IPS DF 4.7 (cell line): ENCODE results near the gene PRSS23.
"Not testable (repeated sequence)": the region's sequence is repeated elsewhere in the genome, so short reads cannot be mapped to it uniquely, and the experiment has no call there.

ENCODE experiments used
- DNase-seq: peaks from one replicate; pipeline ENCODE4 v3.0.0-alpha.2; 2013; ENCODE audit warnings: low spot score; ENCODE audit errors: extremely low read depth

Gene PRSS23, protein sequence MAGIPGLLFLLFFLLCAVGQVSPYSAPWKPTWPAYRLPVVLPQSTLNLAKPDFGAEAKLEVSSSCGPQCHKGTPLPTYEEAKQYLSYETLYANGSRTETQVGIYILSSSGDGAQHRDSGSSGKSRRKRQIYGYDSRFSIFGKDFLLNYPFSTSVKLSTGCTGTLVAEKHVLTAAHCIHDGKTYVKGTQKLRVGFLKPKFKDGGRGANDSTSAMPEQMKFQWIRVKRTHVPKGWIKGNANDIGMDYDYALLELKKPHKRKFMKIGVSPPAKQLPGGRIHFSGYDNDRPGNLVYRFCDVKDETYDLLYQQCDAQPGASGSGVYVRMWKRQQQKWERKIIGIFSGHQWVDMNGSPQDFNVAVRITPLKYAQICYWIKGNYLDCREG

GRCh38 chr11:86800076-86800959 is at the start of gene PRSS23:
PRSS23 (plus strand) TSS chr11:86800542; CDS start chr11:86807644, 7,102 bp downstream.
- DNase-seq: no peak

DNA sequence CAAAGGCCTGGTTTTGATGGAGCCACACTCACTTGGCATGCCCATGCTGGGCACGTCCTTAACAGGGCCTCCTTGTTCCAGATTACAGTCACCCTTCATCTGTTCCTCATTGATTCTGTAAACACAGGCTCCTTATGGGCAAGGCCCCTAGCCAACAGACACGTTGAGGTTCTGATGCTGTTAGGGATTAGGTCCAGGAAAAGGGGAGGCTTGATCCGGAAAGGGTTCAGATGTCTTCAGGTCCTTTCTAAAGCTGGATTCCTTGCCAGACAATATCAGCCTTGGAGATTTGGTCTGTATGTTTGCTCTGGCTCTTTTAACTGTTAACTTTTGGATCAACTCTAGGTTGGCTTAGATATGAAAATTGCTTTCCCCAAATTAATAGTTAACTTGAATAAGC is 46.9 kb upstream of the PRSS23 start:
- no peak for DNase-seq

DNA sequence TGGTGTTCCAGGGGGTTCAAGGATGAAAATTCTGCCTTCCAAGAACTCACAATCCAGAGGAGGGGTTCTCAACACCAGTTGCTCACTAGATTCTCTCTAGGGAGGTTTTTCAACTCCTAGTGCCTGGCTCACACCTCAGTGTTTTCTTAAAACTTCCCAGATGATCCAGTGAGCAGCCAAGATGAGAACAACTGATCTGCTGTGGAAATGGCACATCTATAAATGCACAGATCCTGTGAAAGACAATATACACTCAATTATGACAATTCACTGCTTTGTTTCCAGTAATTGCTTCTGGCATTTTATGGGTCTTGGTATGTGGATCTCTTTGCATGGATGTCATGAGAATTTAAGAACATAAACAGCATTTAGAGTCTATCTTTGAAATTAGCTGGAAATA is 45.2 kb upstream of the PRSS23 start:
- DNase-seq: no peak

GRCh38 chr11:86758171-86758570 is 42.2 kb upstream of the PRSS23 start:
- DNase-seq: no peak

DNA sequence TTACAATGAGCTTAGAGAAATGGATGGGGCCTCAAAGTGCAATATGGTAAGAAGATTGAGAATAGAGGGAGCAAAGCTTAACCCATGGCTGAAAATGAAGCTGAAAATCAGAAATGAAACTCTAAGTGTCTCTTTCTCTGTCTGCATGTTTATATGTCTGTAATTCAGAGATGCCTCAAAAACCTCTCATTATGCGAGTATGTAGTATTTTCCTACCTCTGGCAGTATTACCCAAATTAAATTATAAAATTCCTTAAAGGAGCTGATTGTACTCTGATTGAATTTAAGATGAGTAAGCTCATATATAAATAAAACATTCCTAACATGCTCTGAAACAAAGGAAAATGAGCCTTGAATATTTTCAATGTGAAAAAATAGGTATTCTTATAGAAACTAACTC is 39.8 kb upstream of the PRSS23 start:
- DNase-seq: no peak

- DNase-seq: no peak
These were observed 38.4 kb upstream of the PRSS23 start for GRCh38 chr11:86761978-86762377.

GRCh38 chr11:86765203-86765602 is 35.1 kb upstream of the PRSS23 start:
- DNase-seq: no peak

DNA sequence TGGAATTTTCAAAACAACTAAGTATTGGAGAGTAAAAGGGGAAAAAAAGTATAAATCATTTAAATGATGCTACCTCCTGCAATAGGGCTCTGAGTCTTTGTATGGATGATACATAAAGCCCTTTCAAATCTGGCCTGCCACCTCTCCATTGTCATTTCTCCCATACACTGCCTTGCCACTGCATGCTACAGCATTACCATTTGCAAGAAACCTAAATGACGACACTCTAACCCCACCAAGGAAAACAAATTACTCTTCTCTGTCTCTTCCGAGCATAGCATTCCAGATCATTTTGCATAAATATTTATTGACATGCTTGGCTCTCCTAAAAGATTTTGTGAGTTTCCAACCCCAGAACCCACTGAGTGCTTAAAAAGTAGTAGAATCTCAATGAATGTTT is 34.5 kb upstream of the PRSS23 start:
- DNase-seq: no peak

DNA sequence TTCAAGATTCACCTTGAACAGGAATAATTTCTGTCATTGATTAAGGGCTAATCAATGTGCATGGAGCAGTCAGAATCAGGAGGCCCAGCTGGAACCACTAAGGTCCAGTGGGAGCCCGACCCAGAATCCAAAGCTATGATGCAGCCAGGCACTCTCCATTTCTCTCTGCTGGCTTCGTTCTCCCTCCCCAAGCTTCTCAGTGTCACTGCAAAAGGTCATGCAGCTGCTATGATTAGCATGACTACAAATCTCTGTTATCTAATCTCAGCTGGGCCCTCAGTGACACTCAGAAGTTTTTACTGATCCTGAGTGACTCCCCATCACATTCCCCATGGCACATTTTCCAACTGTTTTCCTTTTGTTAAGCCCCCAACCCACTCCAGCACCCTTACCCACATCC is 31.1 kb upstream of the PRSS23 start:
- no peak for DNase-seq

GRCh38 chr11:86770473-86771027 is 29.8 kb upstream of the PRSS23 start:
- not testable (repeated sequence) for DNase-seq

- DNase-seq: no peak
These were observed 27.3 kb upstream of the PRSS23 start for GRCh38 chr11:86772999-86773398.

DNA sequence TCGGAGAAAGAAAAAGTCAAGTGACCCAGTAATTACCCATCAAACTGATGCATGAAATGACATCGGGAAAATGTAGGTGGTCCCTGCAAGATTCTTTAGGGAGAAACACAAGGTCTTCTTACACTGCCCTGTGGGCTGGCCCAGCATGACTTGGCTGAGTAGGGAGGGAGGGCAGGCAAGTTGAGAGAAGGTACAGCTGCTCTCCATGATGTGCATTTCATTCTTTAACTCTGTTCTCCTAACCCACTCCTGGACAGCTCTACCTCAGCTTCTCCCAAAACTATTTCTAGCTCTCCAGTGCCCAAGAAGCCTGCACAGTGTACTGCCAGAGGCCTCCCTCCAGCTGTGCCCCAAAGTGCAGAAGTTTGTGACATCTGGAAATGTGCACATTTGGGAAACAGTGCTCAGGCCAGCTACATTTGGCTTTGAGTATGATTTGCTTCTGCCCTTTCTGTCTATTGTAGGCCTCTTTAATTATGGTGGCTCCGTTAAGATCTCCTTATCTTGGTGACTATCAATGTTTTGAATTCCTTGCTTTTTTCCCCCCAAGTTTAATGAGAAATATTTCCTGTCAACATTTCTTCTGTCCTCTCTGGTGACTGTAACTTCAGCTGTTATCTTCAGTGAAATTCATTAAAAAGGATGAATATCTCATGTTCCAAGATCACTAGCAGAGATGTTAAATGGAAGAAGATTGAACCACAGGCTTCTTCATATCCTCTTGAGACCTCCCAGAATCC is 26.7 kb upstream of the PRSS23 start:
- no peak for DNase-seq

DNA sequence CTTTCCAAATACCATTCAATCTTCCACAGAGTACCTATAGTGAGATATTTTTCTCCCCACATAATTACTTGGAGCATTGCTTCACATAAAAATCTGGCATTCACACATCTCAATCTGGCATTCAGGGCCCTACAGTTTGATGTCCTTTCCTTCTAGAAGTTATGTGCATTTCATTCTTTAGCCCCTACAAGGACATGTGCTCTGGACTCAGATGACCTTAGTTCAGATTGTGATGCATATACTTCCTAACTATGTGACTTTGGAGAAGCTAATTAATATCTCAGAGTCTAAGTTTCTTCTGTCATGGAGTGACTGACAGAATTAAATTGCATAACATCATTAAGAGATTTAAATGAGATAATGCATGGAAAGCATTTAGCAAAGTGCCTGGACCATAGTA is 25.9 kb upstream of the PRSS23 start:
- DNase-seq: no peak

- no peak for DNase-seq
These were observed 25.0 kb upstream of the PRSS23 start for GRCh38 chr11:86775361-86775760.

DNA sequence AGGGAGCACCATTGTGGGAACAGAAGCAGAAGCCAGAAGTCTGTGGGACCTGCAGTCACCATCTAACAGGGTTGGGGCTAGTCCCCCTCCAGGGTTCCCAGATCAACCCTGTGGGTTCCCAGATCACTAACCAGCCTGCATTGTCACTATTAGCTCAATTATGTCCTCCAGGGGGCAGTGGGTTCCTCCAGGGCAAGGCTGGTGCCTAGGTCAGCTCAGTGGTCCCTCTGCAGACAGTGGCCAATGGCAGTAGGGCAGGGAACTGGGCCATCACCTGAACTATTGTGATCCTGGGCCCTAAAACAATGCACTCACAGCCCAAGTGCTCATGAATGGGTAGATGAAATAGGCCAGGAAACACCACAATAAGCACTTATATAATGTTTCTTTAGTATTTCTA is 18.8 kb upstream of the PRSS23 start:
- no peak for DNase-seq

DNA sequence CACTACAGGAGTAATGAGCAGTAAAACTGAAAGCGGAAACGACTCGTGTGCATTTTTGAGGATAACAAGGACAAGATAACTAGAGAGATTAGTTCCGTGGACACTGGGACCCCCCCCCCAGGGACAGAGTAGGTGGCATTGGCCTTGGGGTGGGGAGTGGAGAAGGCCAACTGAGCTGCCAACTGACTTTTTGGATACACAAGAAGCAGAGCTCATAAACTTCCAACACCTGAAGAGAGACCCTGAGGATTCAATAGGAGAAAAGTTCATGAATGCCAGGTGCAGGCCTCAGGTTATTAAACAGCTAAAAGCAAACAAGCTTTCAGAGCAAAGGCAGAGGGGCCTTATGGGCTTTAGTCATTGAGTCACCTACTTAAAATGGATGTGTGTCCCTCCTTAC is 17.6 kb upstream of the PRSS23 start:
- DNase-seq: no peak

DNA sequence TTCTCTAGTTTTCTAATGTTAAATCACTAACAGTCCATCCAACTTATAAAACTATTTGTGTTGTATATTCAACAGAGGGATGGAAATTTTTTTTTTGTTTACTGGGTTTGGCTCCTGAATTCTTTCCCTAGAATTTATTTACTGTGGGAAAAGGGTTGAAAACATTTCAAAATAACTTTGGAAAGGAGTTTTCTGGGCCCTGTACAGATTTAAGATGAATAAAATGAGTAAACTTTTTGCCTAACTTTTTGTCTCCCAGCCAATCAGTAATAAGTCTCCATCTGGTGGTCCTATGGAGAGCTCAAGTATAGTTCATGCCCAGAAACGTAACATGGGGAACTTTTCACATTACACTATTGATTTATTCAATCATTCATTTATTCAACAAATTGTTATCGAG is 16.7 kb upstream of the PRSS23 start:
- no peak for DNase-seq

- DNase-seq: no peak
These were observed 16.1 kb upstream of the PRSS23 start for GRCh38 chr11:86784241-86784681.

- DNase-seq: no peak
These were observed 14.8 kb upstream of the PRSS23 start for GRCh38 chr11:86785576-86785975.

DNA sequence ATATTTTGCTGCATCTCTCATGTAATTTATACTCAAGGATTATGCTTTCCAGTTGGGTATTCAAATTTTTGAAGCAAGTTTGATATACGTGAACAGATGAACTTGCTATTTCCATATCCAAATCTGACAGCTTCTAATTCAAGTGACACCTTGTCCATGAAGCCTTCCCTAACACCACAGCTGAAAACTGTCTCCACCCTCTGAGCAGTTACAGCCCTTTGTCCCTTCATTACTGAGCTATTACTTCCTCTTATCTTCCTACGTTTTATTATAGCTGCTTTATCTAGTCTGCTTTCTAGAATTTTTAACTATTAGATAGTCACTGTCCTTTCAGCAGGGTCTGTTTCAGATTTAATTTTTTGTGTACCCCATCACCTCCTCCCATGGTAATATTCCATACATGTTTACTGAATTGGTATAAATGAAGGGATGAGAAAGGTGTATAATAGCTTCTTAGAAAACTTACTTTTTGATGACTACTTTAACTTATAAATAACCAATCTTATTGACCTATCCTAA is 13.3 kb upstream of the PRSS23 start:
- DNase-seq: no peak

DNA sequence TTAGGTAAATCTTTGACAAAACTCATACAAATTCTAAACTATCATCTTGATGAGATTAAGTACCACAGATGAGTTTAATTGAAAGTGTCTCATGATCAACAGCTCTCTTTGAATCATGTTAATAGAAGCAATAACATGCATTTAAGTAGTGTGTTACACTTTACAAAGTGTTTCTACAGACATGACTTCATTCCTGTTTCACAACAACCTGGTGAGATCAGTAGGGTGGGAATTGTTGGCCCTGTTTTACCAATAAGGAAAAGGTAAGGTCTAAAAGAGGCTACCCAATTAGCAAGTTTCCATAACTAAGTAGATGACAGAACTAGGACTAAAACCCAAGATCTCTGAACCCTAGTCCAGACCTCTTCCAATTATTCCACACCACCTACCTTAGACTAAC is 12.7 kb upstream of the PRSS23 start:
- no peak for DNase-seq
